Urothelium cell line (cell line): Measurements from ENCODE around the gene TNS3.
A peak's percentile ranks its signal among the peaks of the same experiment; 100 is the strongest.
"Not testable (repeated sequence)": the region's sequence is repeated elsewhere in the genome, so short reads cannot be mapped to it uniquely, and the experiment has no call there.

Experiments used
- DNase-seq: peaks from one replicate; pipeline ENCODE4 v3.0.0; 2011; ENCODE audit warnings: low spot score, mixed read lengths
- FAIRE-seq: peaks from 2 replicates; lab custom pipeline; 2011; peaks lifted over from hg19 to GRCh38; lab: Jason Lieb, UNC

TNS3 gene

DNA sequence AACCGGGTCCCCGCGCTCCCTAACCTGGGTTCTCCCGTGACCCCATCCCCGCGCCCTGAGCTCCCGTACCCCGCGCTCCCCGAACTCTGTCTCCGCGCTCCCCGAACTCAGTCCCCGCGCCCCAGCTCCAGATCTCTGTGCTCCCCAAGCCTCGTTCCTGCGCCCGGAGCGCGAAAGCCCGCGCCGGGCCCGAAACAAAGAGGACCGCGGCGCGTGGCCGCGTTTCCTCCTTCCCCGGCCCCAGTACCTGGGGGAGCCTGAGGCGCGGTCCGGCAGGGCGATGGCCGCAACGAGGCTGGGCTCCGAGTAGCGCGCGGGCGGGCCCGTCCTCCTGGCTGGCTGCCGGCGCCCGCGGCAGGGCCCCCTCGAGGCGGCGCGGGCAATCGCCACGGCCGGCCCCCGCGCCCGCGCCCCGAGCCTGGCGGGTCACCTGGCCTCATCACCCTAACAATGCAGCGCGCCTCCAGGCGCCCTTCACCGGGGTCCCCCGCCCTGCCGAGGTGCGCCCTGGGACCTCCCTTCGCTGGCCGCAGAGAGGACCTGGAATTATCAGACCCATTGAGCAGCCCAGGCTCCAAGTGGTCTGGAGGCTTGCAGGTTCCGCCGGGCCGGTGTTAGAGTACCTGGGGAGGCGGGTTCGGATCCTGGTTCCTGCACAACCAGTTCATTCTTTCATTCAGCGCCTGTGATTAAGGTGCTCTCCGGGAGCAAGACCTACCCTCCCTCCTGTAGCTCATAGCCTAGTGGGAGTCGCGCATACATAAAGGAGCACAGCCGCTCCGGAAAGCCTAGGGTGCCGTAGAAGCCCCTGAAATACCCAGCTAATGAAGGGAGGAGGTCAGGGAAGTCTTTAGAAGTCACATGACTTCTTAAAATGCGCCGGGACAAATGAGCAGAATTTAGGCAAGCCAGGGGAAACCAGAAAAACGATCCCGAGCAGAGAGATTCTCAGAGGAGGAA, at the start of gene TNS3:
Gene TNS3 (minus strand): TSS at position 308 of the 960 bp plus-strand sequence. CDS start 142,475 bp downstream, outside the sequence.
- DNase-seq (peak; percentile 86), FAIRE-seq (peak; percentile 86)

- DNase-seq, result no peak
- peak; percentile 17 for FAIRE-seq
Observed at GRCh38 chr7:47631711-47632110, 49.8 kb upstream of the TNS3 start.

GRCh38 chr7:47627580-47628283, 45.8 kb upstream of the TNS3 start:
- DNase-seq, result no peak
- FAIRE-seq, result no peak

DNA sequence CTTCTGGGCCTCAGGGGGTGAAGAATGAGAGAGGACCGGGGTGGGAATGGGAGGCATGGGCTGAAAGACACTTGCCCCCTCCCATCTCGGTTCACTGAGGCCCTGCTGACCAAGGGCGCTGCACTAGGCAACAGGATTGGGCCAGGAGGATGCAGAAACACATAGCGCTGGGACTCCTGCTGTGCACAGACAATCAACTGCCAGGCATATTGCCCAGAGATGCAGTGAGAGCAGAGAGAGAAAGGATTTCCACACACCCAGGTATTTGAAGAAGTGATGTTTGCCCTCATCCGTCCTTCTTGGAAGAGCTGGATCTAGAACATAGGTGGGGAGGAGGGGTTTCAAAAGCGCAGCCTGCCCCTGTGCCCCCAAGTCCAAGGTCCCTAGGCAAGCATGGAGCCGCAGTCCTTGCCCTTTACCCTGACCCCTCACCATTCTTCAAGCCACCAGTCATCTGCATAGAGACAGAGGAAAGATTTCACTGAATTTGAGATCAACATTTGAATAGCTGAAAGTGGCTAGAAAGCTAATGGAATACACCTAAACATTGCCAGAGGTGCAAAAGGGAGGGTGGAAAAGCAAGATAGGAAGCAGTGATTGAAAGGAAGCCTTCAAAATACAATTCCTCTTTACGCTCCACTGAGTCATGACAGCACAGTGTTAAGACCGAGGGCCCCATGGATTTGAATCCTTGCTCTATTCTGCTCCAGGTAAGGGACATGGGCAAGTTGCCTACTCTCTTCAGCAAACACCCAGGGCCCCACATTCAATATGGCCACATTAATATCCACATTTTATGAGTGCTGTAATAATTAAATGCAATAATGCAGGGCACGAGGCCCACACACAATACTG, 44.2 kb upstream of the TNS3 start:
- no peak for FAIRE-seq
- no peak for DNase-seq

DNA sequence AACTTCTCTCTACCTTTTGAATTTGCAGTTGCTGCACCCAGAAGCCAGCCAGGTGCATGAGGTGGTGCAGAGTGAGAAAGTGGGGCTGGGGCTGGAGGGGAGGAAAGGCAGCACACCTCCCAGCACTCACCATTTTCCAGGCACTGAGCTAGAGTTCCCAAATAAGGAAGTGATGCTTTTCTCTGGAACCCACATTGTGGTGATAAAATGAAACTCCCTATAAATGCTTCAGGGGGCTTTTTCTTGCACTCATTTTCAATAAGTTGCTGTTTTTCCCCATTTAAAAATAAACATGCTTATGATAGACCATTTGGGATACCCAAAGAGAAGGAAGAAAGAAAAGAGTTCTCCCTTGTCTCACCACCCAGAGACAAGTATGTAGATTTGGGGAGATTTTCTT, 42.8 kb upstream of the TNS3 start:
- DNase-seq, result no peak
- no peak for FAIRE-seq

GRCh38 chr7:47622946-47623640, 41.2 kb upstream of the TNS3 start:
- DNase-seq (no peak), FAIRE-seq (no peak)

DNA sequence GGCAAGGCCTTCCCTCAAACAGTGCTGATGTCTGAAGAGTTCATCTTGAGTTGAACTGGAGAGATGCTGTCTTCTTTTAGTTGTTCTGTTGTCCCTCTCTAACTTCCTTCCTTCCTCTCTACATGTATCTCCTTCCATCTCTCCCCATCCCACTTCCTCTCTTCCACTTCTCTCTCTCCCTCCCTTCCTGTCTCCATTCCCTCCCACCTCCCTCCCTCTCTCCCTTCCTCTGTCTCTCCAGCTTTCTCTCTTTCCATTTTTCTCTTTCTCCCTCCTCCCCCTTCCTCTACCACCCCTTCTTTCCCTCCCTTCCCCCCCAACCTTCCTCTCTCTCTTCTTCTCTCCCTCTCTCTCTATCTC, 40.7 kb upstream of the TNS3 start:
- FAIRE-seq, result no peak
- DNase-seq, result no peak

DNA sequence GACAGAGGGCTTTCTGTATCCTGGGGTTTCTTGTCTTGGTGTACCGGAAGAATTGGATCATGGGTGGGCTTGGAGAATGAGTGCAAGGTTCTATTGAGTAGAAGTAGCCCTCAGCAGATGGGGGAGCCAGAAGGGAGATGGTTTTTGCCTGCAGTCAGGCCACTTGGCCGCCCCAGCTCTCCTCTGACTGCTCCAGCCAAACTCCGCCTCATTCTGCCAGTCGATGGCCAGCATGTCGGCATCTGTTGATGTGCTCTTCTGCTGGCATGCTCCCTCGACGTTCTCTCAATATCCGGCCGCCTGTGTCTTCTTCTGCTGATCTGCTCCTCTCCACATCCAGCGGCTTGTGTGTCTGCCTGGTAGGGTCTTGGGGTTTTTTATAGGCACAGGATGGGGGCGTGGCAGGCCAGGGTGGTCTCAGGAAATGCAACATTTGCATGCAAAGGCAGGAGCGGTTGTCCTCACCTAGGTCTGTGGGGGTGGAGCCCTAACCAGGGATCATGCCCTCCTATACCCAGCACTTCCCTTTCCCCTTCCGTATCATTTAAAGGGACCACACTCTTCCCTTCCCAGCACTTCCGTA, 40.2 kb upstream of the TNS3 start:
- FAIRE-seq (peak; percentile 53), DNase-seq (no peak)

- no peak for DNase-seq
- FAIRE-seq, result no peak
Observed at GRCh38 chr7:47621347-47621746, 39.4 kb upstream of the TNS3 start.

GRCh38 chr7:47619806-47620205, 37.9 kb upstream of the TNS3 start:
- DNase-seq, result no peak
- FAIRE-seq, result no peak

DNA sequence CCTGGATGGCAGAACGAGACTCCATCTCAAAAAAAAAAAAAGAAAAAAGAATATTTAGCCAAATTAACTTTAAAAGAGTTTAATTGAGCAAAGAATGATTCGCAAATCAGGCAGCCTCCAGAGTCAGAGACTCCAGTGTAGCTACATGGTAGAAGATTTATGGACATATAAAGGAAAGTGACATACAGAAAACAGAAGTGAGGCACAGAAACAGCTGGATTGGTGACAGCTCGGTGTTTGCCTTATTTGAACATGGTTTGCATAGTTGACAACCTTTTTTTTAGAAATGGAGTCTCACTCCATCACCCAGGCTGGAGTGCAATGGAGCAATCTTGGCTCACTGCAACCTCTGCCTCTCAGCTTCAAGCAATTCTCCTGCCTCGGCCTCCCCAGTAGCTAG, 35.2 kb upstream of the TNS3 start:
- DNase-seq, result no peak
- FAIRE-seq, result no peak

DNA sequence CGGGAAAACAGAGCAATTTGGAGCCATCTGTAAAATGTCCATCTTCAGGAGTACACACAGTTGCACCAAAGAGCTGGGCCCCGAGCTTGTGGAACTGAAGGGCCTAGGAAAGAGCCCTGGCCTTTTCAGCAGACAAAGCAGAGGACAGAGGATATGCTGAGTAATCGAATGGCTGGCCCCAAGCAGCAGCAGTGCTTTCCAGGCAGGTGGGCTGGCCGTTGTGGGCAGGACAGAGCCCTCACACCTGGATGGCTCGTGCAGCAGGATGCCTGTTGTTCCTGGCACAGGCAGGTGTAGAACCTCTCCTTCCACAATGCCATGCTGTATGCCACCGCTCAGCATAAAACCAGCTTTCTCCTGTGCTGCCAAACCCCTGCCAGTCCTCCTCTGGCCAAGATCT, 32.5 kb upstream of the TNS3 start:
- no peak for FAIRE-seq

GRCh38 chr7:47611045-47611511, 29.2 kb upstream of the TNS3 start:
- DNase-seq (no peak), FAIRE-seq (no peak)

More for the DNA sequence above, 32.5 kb upstream of the TNS3 start:
- DNase-seq, result no peak

- DNase-seq, result no peak
Observed at GRCh38 chr7:47610506-47611044, 28.7 kb upstream of the TNS3 start.

DNA sequence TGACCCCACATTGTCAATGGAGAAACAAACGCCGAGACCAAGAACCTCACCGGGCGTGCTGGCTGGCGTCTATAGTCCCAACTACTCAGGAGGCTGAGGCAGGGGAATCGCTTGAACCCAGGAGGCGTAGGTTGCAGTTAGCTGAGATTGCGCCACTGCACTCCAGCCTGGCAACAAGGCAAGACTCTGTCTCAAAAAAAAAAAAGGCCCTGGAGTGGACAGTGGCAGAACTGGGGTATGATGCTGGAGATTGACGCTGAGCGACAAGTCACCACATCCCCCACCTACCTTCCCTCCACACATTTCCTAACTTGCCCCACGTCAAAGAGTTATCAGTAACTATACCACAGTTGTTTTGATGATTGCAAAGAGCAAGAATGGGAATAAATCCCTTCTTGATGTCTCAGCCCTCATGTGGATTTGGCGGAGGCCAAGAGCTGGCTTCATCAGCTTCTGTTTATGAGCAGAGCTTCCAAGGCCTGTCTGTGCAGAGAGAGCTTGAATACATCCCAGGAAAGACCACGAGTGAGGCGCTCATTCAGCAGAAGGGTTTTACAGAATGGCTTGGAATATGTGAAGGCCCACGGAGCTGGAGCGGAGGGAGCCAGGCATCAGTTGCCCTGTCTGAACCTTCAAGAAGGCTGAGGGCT, 28.0 kb upstream of the TNS3 start:
- no peak for FAIRE-seq
- no peak for DNase-seq

More at GRCh38 chr7:47610506-47611044, 28.7 kb upstream of the TNS3 start:
- no peak for FAIRE-seq

- not testable (repeated sequence) for DNase-seq, FAIRE-seq
Observed at GRCh38 chr7:47606593-47607046, 24.7 kb upstream of the TNS3 start.

DNA sequence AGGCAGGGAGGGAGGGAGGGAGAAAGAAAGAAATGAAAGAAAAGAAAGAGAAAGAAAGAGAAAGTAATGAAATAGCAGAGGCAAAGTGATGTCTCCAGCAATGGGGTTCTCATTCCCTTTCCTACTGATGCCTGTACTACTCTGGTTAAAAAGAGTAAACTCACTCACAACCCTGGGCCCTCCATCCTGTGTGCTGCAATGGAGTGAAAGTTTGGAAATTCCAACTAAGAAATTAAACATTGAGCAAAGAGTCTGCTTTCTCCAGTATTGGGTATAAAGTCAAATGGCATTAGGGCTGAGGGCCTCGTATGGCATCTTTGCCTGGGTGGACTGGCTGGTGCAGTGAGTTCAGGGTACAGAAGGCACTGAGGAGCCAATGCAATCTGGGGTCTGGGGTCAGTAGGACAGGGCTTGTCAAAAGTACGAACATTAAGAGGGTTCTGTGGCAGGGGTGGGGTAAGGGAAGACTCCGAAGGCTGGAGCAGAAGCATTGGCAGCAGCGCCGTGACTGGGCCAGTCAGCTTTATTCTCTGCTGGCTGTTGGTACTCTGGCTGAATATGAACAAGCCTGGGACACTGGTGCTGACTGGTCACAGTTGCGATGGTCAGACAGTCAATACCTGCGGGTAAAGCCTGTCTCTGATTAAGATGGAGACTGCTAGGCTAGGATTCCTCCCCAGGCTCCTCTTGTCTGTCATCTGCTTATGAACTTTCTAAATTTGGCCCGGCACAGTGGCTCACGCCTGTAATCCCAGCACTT, 24.1 kb upstream of the TNS3 start:
- DNase-seq (no peak), FAIRE-seq (no peak)

DNA sequence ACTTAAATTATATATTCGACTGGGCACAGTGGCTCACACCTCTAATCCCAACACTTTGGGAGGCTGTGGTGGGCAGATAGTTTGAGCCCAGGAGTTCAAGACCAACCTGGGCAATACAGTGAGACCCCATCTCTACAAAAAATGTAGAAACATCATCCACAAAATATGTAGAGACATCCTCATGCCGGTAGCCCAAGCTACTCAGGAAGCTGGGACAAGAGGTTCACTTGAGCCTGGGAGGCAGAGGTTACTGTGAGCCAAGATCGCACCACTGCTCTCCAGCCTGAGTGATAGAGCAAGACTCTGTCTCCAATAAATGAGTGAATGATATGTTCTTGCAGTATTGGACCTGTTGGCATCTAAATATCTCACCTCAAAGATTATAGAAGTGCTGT, 22.6 kb upstream of the TNS3 start:
- FAIRE-seq (peak; percentile 27), DNase-seq (no peak)
